ENCODE results near the gene ERO1A.

The ERO1A gene

DNA sequence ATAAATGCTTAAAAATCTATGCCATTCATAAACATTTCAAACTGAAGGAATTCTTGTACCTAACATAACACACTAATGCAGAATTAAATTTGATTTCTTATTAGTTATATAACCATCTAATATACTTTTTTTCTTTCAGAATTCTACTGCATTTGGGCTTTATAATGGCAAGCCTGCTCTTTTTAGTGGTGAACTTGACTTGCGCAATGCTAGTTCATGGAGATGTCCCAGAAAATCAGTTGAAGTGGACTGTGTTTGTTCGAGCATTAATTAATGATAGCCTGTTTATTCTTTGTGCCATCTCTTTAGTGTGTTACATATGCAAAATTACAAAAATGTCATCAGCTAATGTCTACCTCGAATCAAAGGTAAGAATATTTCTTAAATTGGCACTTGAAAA, 95.4 kb downstream of the ERO1A start:
- no peak for DNase-seq

DNA sequence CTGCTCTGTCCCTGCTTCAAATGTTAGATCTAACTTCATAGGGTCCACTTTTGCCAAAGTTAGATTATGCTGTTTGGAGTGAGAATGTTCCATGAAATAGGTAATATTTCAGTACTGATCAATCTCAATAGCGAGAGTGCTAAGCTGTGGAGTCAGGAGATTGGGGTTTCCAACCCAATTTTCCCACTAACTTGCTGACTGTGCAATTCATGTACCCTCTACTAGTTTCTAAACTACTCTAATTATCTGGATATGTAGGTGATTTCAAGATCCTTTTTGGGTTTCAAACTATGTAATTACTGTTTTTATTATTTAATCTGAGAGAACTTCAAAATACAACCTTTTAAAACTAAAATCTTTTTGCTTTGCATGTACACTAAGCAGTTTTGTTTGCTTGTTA, 96.8 kb downstream of the ERO1A start:
- no peak for DNase-seq

DNA sequence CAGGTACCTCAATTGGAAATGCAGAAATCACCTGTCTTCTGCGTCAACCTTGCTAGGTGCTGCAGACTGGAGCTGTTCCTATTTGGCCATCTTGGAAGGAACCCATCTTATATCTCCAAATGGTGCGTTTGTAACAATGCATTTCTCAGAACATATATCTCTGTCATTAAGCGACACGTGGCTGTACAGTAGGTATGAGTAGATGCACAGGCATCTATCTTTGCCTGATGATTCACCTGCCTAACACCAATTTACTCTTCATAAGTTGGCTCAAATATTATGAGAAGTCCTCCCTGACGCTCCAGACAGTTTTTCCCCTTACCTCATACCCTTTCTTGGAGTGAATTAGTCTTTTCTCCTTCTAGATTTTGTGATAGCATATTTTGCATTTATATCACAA, 98.5 kb downstream of the ERO1A start:
- DNase-seq: no peak

GRCh38 chr14:52596320-52596719, 99.0 kb downstream of the ERO1A start:
- no peak for DNase-seq

GRCh38 chr14:52590318-52590717, 105.0 kb downstream of the ERO1A start:
- no peak for DNase-seq

Data from stimulated activated CD4-positive, alpha-beta T cell treated with anti-CD3 and anti-CD28 coated beads, Interleukin-4, amount 100 ng/mL, for 24 hours (primary cell).